ENCODE results near the gene SMAP2.

SMAP2 gene

GRCh38 chr1:40391688-40392145 is 18.2 kb downstream of the SMAP2 start:
- no peak for DNase-seq

- DNase-seq = peak; percentile 67
Observed at GRCh38 chr1:40392221-40392620, 18.7 kb downstream of the SMAP2 start.

- DNase-seq = no peak
Observed at GRCh38 chr1:40393173-40393572, 19.6 kb downstream of the SMAP2 start.

- no peak for DNase-seq
Observed at GRCh38 chr1:40394491-40395172, 21.1 kb downstream of the SMAP2 start.

GRCh38 chr1:40395190-40396175 is 22.0 kb downstream of the SMAP2 start:
- DNase-seq = no peak

GRCh38 chr1:40396420-40396819 is 22.9 kb downstream of the SMAP2 start:
- DNase-seq = peak; percentile 25

- DNase-seq = no peak
Observed at GRCh38 chr1:40397258-40397657, 23.7 kb downstream of the SMAP2 start.

GRCh38 chr1:40399984-40400704 is 26.6 kb downstream of the SMAP2 start:
- no peak for DNase-seq

- no peak for DNase-seq
Observed at GRCh38 chr1:40401473-40402201, 28.1 kb downstream of the SMAP2 start.

GRCh38 chr1:40404670-40405462 is 31.3 kb downstream of the SMAP2 start:
- peak; percentile 70 for DNase-seq

- no peak for DNase-seq
Observed at GRCh38 chr1:40405812-40406211, 32.3 kb downstream of the SMAP2 start.

- no peak for DNase-seq
Observed at GRCh38 chr1:40407453-40407852, 33.9 kb downstream of the SMAP2 start.

- peak; percentile 26 for DNase-seq
Observed at GRCh38 chr1:40409467-40409866, 35.9 kb downstream of the SMAP2 start.

- no peak for DNase-seq
Observed at GRCh38 chr1:40411294-40411693, 37.8 kb downstream of the SMAP2 start.

GRCh38 chr1:40411843-40412242 is 38.3 kb downstream of the SMAP2 start:
- no peak for DNase-seq

GRCh38 chr1:40413527-40414252 is 40.2 kb downstream of the SMAP2 start:
- DNase-seq = no peak

- no peak for DNase-seq
Observed at GRCh38 chr1:40414331-40414730, 40.8 kb downstream of the SMAP2 start.

- no peak for DNase-seq
Observed at GRCh38 chr1:40416709-40417108, 43.2 kb downstream of the SMAP2 start.

- DNase-seq = peak; percentile 57
Observed at GRCh38 chr1:40421431-40422384, 48.2 kb downstream of the SMAP2 start.

All from midbrain (tissue), 1 donor.